GM18505 (cell line): ENCODE measurements around the gene SAPCD1.
"Not testable (repeated sequence)": the region's sequence is repeated elsewhere in the genome, so short reads cannot be mapped to it uniquely, and the experiment has no call there.

Source experiments
- ATAC-seq: cut with Tn5 transposase; IDR thresholded peaks from one replicate; pipeline ENCODE4 v1.9.1; 2021; ENCODE audit not compliant: unreplicated experiment
- POLR2A ChIP-seq: IDR thresholded peaks from 4 replicates; pipeline ENCODE4 v1.6.1; 2011; ENCODE audit warnings: borderline replicate concordance; ENCODE audit not compliant: insufficient read depth, insufficient read length; ENCODE audit errors: extremely low read depth

SAPCD1 gene

DNA sequence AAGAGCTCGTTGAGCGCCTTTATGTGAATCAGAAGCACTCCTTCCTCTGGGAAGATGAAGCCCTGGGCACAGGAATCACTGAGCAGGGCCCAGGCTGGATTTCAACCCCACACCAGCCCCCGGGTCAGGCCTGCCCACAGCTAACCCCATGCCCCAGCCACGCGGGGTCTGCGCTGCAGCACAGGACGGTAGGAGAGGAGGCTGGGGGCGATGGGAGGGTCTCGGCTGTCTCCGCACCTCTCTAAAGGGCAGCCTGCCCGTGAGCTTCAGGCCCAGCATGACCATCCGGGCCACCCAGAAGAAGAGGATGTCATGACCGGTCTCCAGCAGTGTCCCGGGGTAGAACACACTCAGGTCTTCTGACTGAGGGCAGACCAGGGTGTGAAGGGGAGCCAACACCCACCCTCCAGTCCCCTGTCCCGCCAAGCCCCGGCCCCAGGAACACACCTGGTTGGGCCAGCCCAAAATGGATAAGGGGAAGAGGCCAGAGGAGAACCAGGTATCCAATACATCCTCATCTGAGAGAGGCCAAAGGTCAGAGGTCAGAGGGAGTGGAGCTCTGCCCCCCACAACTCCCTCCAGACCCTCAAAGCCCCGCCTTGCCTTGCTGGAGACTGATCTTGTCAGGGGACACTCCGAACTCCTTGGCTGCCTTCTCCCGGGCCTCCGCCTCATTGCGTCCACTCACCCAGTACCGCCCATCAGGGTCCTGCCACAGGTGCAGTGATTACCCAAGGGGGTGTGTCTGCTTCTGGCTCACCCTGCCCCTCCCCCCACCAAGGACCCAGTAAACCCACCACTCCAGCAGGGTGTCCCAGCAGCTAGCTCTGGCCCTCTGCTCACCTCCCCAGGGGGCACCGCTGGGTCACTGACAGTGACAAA, 19.0 kb downstream of the SAPCD1 start:
- TF ChIP-seq POLR2A, result no peak
- ATAC-seq, result no peak

DNA sequence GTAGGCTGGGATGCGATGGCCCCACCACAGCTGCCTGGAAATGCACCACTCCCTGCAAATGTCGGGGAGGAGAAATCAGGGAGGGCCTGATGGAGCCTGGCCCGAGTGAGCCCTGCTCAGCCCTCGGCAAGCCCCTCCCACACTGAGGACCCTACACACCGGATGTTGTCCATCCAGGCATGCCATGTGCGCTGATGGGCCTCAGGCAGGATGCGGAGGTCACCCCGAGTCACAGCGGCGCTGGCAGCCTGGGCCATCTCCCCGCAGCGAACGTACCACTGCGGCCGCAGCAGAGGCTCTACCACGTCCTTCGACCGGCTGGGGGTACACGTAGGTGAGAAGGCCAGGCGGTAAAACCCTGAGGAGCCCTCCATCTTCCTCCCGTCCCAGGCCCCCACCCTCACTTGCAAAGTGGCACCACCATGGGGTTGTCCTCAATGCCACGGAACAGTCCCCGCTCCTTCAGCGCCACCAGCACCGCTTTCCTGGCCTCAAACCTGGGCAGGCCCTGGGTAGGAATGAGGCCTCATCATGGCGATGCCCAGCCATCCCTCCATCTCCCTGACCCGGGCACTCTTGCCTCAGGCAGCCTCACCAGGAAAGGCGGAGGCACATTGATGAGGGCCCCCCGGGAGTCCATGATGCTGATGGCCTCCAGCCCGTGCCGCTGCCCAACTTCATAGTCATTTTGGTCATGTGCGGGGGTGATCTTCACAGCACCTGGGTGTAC, 19.8 kb downstream of the SAPCD1 start:
- TF ChIP-seq POLR2A, result peak; percentile 14
- ATAC-seq, result no peak

- no peak for TF ChIP-seq POLR2A
- no peak for ATAC-seq
Observed at GRCh38 chr6:31784098-31784925, 21.9 kb downstream of the SAPCD1 start.

DNA sequence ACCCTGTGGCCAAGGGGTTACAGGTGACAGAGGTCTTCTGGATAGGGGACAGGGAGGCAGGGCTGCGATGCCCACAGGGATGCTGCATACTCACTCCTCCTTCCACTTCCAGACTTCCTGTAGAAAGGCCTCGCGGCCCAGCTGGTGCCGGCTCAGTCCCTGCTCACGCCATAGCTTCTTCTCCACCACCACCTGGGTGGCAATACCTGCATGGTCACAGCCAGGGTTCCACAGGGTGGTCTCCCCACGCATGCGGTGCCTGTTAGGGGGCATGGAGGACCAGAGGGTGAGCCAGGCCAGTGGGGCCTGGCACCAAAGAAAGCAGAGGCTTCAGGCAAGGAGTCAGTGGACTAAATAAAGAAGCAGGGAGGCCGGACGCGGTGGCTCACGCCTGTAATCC, 23.0 kb downstream of the SAPCD1 start:
- ATAC-seq, result no peak
- TF ChIP-seq POLR2A, result no peak

DNA sequence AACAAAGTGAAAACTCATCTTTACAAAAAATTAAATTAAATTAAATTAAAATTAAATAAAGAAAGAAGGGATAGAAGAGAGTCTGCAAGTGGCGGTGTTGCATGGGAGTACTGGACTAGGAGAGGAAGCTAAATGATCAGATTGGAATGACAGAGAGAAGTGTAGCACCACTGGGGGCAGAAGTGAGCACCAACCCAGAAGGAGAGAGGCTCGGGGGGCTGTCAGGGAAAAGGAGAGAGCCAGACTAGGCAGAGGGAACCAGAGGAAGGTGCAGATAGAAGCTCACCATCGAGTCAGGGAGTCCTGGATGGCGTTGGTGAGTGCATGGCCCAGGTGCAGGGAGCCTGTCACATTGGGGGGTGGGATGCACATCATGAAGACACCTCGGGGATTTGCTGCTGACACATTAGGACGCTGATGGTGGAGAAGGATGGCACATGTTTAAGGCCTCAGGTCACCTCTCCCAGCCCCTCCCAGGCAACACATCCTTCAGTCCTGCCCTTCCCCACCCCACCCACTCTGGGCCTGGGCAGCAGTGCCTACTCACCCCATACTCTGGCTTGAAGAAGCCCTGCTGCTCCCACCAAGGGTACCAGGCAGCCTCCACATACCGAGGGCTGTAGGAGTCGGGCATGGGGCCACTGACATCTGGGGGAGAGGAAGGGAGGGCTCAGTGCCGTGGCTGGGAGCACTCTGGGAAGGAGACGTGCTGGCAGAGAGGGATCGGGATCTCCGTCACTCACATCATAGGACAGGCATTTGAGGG, 29.1 kb downstream of the SAPCD1 start:
- no peak for ATAC-seq
- TF ChIP-seq POLR2A, result no peak

DNA sequence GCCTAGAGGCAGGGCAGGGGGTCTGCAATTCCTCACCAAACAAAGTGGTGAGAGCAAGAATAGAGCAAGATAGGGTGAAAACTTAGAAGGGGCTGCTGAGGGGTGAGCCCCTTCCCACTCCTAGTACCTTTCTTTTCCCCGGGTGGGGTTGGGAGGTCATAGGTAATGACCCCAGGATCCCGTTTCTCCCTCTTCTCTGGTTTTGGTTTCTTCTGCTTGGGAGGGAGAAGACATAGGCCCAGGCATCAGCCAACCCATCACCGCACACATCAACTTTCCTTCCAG, 29.6 kb downstream of the SAPCD1 start:
- no peak for ATAC-seq
- TF ChIP-seq POLR2A, result no peak

- no peak for ATAC-seq
- TF ChIP-seq POLR2A, result no peak
Observed at GRCh38 chr6:31792761-31793171, 30.3 kb downstream of the SAPCD1 start.

DNA sequence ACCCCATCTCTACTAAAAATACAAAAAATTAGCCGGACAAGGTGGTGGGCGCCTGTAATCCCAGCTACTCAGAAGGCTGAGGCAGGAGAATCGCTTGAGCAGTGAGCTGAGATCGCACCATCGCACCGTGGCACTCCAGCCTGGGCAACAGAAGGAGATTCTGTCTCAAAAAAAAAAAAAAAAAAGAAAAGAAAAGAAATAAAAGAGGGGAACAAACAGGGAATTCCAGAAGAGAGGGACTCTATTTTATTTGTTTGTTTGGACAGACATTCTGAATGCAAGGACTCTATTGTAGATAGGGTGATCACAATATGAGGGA, 31.4 kb downstream of the SAPCD1 start:
- not testable (repeated sequence) for ATAC-seq

DNA sequence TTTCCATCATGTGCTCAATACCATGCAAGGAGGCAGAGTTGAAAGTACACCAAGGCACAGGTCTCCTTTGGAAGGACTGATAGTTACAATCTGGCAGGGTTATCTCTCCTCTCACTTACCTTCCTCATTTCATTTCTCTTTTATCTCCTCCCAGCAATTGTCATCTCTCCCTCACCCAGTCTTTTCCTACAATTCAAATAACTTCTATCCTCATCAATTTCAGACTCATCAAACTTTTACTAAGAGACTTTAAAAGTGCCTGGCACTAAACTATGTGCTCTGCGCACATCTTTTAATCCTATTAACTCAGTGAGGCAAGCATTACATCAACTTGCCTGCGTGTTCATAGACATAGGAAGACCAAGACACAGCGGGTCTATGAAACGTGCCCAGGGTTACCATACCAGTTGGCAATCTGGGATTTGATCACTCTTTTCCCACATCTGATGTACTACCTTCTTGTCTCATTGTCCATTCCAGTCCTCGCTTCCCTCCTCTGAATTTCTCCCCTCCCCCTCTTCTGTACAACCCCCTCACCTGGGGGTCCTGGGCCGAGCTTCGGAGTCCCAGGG, 31.9 kb downstream of the SAPCD1 start:
- TF ChIP-seq POLR2A, result no peak
- ATAC-seq, result no peak

- ATAC-seq, result no peak
- TF ChIP-seq POLR2A, result no peak
Observed at GRCh38 chr6:31794866-31795615, 32.6 kb downstream of the SAPCD1 start.

GRCh38 chr6:31795616-31796298, 33.3 kb downstream of the SAPCD1 start, which contains the start of gene VARS1:
VARS1 (minus strand) TSS chr6:31795752; CDS start chr6:31795217, 535 bp downstream.
- ATAC-seq, result peak; percentile 67
- TF ChIP-seq POLR2A, result peak; percentile 72
